ENCODE results near the gene TLE4. TPM values are rescaled to one million over a fixed set of nuclear protein-coding genes. Genes with fewer than 3 reads are reported as not detected.

TLE4 gene
- total RNA-seq, 1 donor from 2014 or later = 10.3 TPM

- H3K36me3 ChIP-seq = peaks cover 15% of the 10 kb centered on the region
- no peak overlapping the region for H3K4me3 ChIP-seq
- intact Hi-C loops (cut with micrococcal nuclease) = loop anchor here (10.0 kb wide), 1 partner anchor 63 kb away; no protein-coding TSS in a partner anchor
- H3K4me1 ChIP-seq = peaks cover 15% of the 10 kb centered on the region
- H3K27me3 ChIP-seq (ENCODE audit: low read depth) = no peaks in the 10 kb centered on the region
- no peaks in the 10 kb centered on the region for H3K9me3 ChIP-seq (replicated peaks)
- TF ChIP-seq CTCF (IDR thresholded peaks at IDR 0.05; ENCODE audit: borderline replicate concordance) = no peak
- DNase-seq = no peak
- no peak overlapping the region for H3K27ac ChIP-seq (replicated peaks)
Observed at GRCh38 chr9:79657891-79658290, 86.1 kb downstream of the TLE4 start.

GRCh38 chr9:79658926-79659325, 87.2 kb downstream of the TLE4 start:
- intact Hi-C loops (cut with micrococcal nuclease) = loop anchor here (10.0 kb wide), 1 partner anchor 64 kb away; no protein-coding TSS in a partner anchor
- no peak overlapping the region for H3K4me3 ChIP-seq
- peaks cover 15% of the 10 kb centered on the region for H3K36me3 ChIP-seq
- DNase-seq = no peak
- no peak overlapping the region for H3K27ac ChIP-seq (replicated peaks)
- H3K27me3 ChIP-seq (ENCODE audit: low read depth) = no peaks in the 10 kb centered on the region
- H3K4me1 ChIP-seq = peaks cover 23% of the 10 kb centered on the region
- no peaks in the 10 kb centered on the region for H3K9me3 ChIP-seq (replicated peaks)
- TF ChIP-seq CTCF (IDR thresholded peaks at IDR 0.05; ENCODE audit: borderline replicate concordance) = no peak

- peaks cover 38% of the 10 kb centered on the region for H3K4me1 ChIP-seq
- H3K4me3 ChIP-seq = no peak overlapping the region
- H3K9me3 ChIP-seq (replicated peaks) = no peaks in the 10 kb centered on the region
- no peak for DNase-seq
- H3K36me3 ChIP-seq = peaks cover under 1% of the 10 kb centered on the region
- intact Hi-C loops (cut with micrococcal nuclease) = no loop called here
- no peaks in the 10 kb centered on the region for H3K27me3 ChIP-seq (ENCODE audit: low read depth)
- H3K27ac ChIP-seq (replicated peaks) = no peak overlapping the region
- no peak for TF ChIP-seq CTCF (IDR thresholded peaks at IDR 0.05; ENCODE audit: borderline replicate concordance)
Observed at GRCh38 chr9:79660615-79661014, 88.8 kb downstream of the TLE4 start.

GRCh38 chr9:79661279-79661678, 89.5 kb downstream of the TLE4 start:
- H3K4me1 ChIP-seq = peaks cover 39% of the 10 kb centered on the region
- TF ChIP-seq CTCF (IDR thresholded peaks at IDR 0.05; ENCODE audit: borderline replicate concordance) = no peak
- intact Hi-C loops (cut with micrococcal nuclease) = no loop called here

GRCh38 chr9:79661886-79662536, 90.2 kb downstream of the TLE4 start:
- TF ChIP-seq CTCF (IDR thresholded peaks at IDR 0.05; ENCODE audit: borderline replicate concordance) = no peak
- intact Hi-C loops (cut with micrococcal nuclease) = no loop called here
- H3K27me3 ChIP-seq (ENCODE audit: low read depth) = no peaks in the 10 kb centered on the region
- H3K27ac ChIP-seq (replicated peaks) = peak overlapping the region; percentile 60
- no peaks in the 10 kb centered on the region for H3K36me3 ChIP-seq
- H3K9me3 ChIP-seq (replicated peaks) = no peaks in the 10 kb centered on the region
- H3K4me3 ChIP-seq = peak overlapping the region; percentile 1
- no peak for DNase-seq
- H3K4me1 ChIP-seq = peaks cover 39% of the 10 kb centered on the region

More at GRCh38 chr9:79661279-79661678, 89.5 kb downstream of the TLE4 start:
- H3K36me3 ChIP-seq = no peaks in the 10 kb centered on the region
- no peak for DNase-seq
- no peak overlapping the region for H3K4me3 ChIP-seq
- H3K27me3 ChIP-seq (ENCODE audit: low read depth) = no peaks in the 10 kb centered on the region
- no peak overlapping the region for H3K27ac ChIP-seq (replicated peaks)
- H3K9me3 ChIP-seq (replicated peaks) = no peaks in the 10 kb centered on the region

All from left ventricle myocardium inferior (tissue), 1 donor.